A549 (cell line): ENCODE results near the gene CDH1. TPM values are rescaled to one million over a fixed set of nuclear protein-coding genes. Genes with fewer than 3 reads are reported as not detected.

Experiments used
- ATAC-seq, 2 experiments: fragments of 200-7000 bp in 1 of 2; fragments of >200 bp in 1 of 2; cut with Nextera tagmentation in 1 of 2; cut with Tn5 transposase in 1 of 2; 3 replicates each; pipeline versions ENCODE4 v1.8.0 to v1.9.1; 2018 to 2020; ENCODE audit warnings: mild to moderate bottlenecking in 1 of 2, moderate library complexity in 1 of 2
- CTCF ChIA-PET: fragments of 300-600 bp; sonication (Branson Sonifier 250); formaldehyde crosslinking; extraction: SDS; loops from one replicate; lab custom pipeline; 2021; ENCODE audit warnings: antibody characterized with exemption, inconsistent platforms; lab: Yijun Ruan, JAX
- POLR2A ChIA-PET: fragments of 350-600 bp; formaldehyde crosslinking; extraction: SDS; loops from one replicate; lab custom pipeline; 2021; ENCODE audit warnings: antibody characterized with exemption, inconsistent platforms; lab: Yijun Ruan, JAX
- DNase-seq, 2 experiments: peaks; one replicate each; pipeline versions ENCODE4 v3.0.0 to v3.0.0-alpha.2; 2011 to 2016; ENCODE audit warnings: low read depth in 1 of 2, low spot score in 1 of 2
- FAIRE-seq: peaks from 2 replicates; lab custom pipeline; 2011; peaks lifted over from hg19 to GRCh38; lab: Jason Lieb, UNC
- H3K27ac ChIP-seq, 2 experiments: fragments of >200 bp; sonication (Bioruptor Twin); formaldehyde crosslinking; 3 replicates each; pipeline ENCODE4 v1.5.1; 2016 to 2017
- H3K4me1 ChIP-seq: fragments of >200 bp; sonication (Bioruptor Twin); formaldehyde crosslinking; 3 replicates; pipeline ENCODE4 v1.6.1; 2016
- H3K4me2 ChIP-seq: fragments of >200 bp; sonication (Bioruptor Twin); formaldehyde crosslinking; 3 replicates; pipeline ENCODE4 v1.6.1; 2016
- H3K4me3 ChIP-seq: fragments of >200 bp; sonication (Bioruptor Twin); formaldehyde crosslinking; 3 replicates; pipeline ENCODE4 v1.5.1; 2016
- H3K9me3 ChIP-seq: fragments of >200 bp; sonication (Bioruptor Twin); formaldehyde crosslinking; 3 replicates; pipeline ENCODE4 v1.6.1; 2016
- FOSL2 ChIP-seq, 2 experiments: fragments of 450-650 bp in 1 of 2; fragments of >200 bp in 1 of 2; sonication (Bioruptor Twin) in 1 of 2; formaldehyde crosslinking; IDR thresholded peaks; 2 replicates each; pipeline versions ENCODE4 v1.5.0 to v1.6.1; 2016 to 2020; ENCODE audit warnings: mild to moderate bottlenecking in 1 of 2, moderate library complexity in 1 of 2
- FOXS1 ChIP-seq: fragments of 250-450 bp; sonication (Bioruptor Pico); IDR thresholded peaks from 2 replicates; pipeline ENCODE4 v1.5.0; 2020; ENCODE audit warnings: mild to moderate bottlenecking, moderate library complexity
- GATA3 ChIP-seq: IDR thresholded peaks from 2 replicates; pipeline ENCODE4 v1.6.1; 2012; ENCODE audit warnings: borderline replicate concordance
- HDAC2 ChIP-seq: fragments of 200-600 bp; sonication (generic); IDR thresholded peaks from 2 replicates; pipeline ENCODE4 v1.6.1; 2016
- HEYL ChIP-seq: fragments of 250-450 bp; sonication (Bioruptor Pico); IDR thresholded peaks from 2 replicates; pipeline ENCODE4 v1.8.0; 2021; ENCODE audit warnings: mild to moderate bottlenecking, moderate library complexity
- HMGXB4 ChIP-seq: fragments of 250-450 bp; sonication (Bioruptor Pico); IDR thresholded peaks from 2 replicates; pipeline ENCODE4 v1.5.0; 2021; ENCODE audit warnings: mild to moderate bottlenecking, moderate library complexity, borderline replicate concordance
- HOXA7 ChIP-seq: fragments of 250-450 bp; sonication (Bioruptor Pico); IDR thresholded peaks from 2 replicates; pipeline ENCODE4 v1.5.0; 2020; ENCODE audit warnings: mild to moderate bottlenecking, moderate library complexity
- HOXB13 ChIP-seq: fragments of 250-450 bp; sonication (Bioruptor Pico); IDR thresholded peaks from 2 replicates; pipeline ENCODE4 v1.5.0; 2020; ENCODE audit warnings: low read depth, mild to moderate bottlenecking, moderate library complexity
- MAFK ChIP-seq: fragments of 450-650 bp; IDR thresholded peaks from 2 replicates; pipeline ENCODE4 v1.6.1; 2014; ENCODE audit not compliant: partially characterized antibody
- MYC ChIP-seq: IDR thresholded peaks from 2 replicates; pipeline ENCODE4 v1.6.1; 2012; ENCODE audit warnings: mild to moderate bottlenecking, inconsistent platforms, low read length, improper control_type of control experiment, borderline replicate concordance
- NPAS2 ChIP-seq: fragments of 250-450 bp; sonication (Bioruptor Pico); IDR thresholded peaks from 2 replicates; pipeline ENCODE4 v1.8.0; 2022; ENCODE audit warnings: mild to moderate bottlenecking, moderate library complexity, borderline replicate concordance
- PBX3 ChIP-seq: IDR thresholded peaks from 2 replicates; pipeline ENCODE4 v1.6.1; 2012
- POLR2A ChIP-seq: IDR thresholded peaks from 2 replicates; pipeline ENCODE4 v1.6.1; 2012; ENCODE audit warnings: mild to moderate bottlenecking, low read length
- POLR2AphosphoS2 ChIP-seq: conservative IDR thresholded peaks from 2 replicates; pipeline ENCODE4 v1.6.1; 2012; ENCODE audit warnings: low read length, improper control_type of control experiment, inconsistent platforms
- RFX5 ChIP-seq: fragments of 450-650 bp; IDR thresholded peaks from 2 replicates; pipeline ENCODE4 v1.7.1; 2014; ENCODE audit warnings: antibody characterized with exemption, mild to moderate bottlenecking, moderate library complexity
- WGBS: methylation state at CpG from one replicate; pipeline ENCODE4 v1.1.6; 2017; ENCODE audit errors: missing lambda C conversion rate; 5-methylcytosine and 5-hydroxymethylcytosine counted together
- polyA plus RNA-seq, 4 experiments: library from polyadenylated mRNA; depleted of rRNA in 3 of 4; stranded (reverse); fragments of >200 nt; fragmentation: RNase III in 1 of 4; extraction: RNeasy Plus Mini Kit Qiagen cat#74134 plus additional on column Dnase treatment in 1 of 4; gene quantifications; 2 replicates in 3 of 4; 3 replicates in 1 of 4; pipeline ENCODE4 v1.2.3, GENCODE V29; 2011 to 2017
- TF ChIP-seq, protein P1 (sequence below): fragments of 250-450 bp; sonication (Bioruptor Pico); IDR thresholded peaks from 2 replicates; pipeline ENCODE4 v1.5.0; 2020; ENCODE audit warnings: low read depth, mild to moderate bottlenecking, moderate library complexity
- TF ChIP-seq, protein P2 (sequence below): fragments of >200 bp; sonication (Bioruptor Twin); formaldehyde crosslinking; IDR thresholded peaks from 2 replicates; pipeline ENCODE4 v1.6.1; 2016

CDH1 gene
- polyA plus RNA-seq, 2 of the 4 experiments (the other 2 are of a cell fraction): 6.0 to 24.5 TPM

- no peak for TF ChIP-seq PBX3
These were observed 17.1 kb upstream of the CDH1 start (continued) for GRCh38 chr16:68719993-68720489.

- H3K4me3 ChIP-seq: no peak overlapping the region
- no peaks in the 10 kb centered on the region for H3K9me3 ChIP-seq
- H3K4me2 ChIP-seq: no peak overlapping the region
- CTCF ChIA-PET: interaction anchor here (1.0 to 2.3 kb wide), 6 partner anchors 13 to 132 kb away, joined by 3 to 6 read pairs (median 3); no protein-coding TSS in a partner anchor
- 72% methylated on average over 12 of the region's 12 CpGs for WGBS
- no peaks in the 10 kb centered on the region for H3K4me1 ChIP-seq
- ATAC-seq (no peak), DNase-seq (no peak), FAIRE-seq (no peak)
- POLR2A ChIA-PET: no interaction called here
- H3K27ac ChIP-seq: no peak overlapping the region
- TF ChIP-seq, protein P1, sequence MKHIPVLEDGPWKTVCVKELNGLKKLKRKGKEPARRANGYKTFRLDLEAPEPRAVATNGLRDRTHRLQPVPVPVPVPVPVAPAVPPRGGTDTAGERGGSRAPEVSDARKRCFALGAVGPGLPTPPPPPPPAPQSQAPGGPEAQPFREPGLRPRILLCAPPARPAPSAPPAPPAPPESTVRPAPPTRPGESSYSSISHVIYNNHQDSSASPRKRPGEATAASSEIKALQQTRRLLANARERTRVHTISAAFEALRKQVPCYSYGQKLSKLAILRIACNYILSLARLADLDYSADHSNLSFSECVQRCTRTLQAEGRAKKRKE (CRISPR knock-in tag): no peak
- TF ChIP-seq MAFK (no peak), POLR2AphosphoS2 (no peak), NPAS2 (CRISPR knock-in tag) (no peak), HMGXB4 (CRISPR knock-in tag) (no peak), MYC (no peak), GATA3 (no peak)
These were observed 14.7 kb upstream of the CDH1 start for GRCh38 chr16:68722119-68723024.

DNA sequence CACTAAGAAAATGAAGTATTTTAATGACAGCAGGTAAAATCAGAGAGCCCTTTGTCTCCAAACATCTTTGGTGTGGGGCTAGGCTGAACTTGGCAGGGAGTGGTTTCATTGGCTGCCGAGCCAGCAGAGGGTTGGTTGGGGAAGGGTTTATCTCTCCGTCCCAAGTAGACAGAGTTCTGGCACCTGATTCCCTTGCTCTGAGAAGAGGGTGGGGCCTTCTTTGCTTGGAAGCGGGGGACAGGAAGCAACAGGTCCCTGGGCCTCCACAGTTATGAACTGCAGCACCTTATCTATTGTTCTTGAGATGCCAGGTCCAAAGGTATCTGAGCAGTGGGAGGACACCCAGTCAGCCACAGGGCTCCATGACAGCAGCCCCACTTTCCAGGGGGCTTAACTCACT, 12.3 kb upstream of the CDH1 start:
- Histone ChIP-seq H3K9me3 (no peaks in the 10 kb centered on the region), H3K27ac (no peak overlapping the region), H3K4me1 (no peaks in the 10 kb centered on the region), H3K4me2 (no peak overlapping the region), H3K4me3 (no peak overlapping the region)
- DNase-seq (no peak), ATAC-seq (no peak), FAIRE-seq (no peak)
- POLR2A ChIA-PET: no interaction called here
- CTCF ChIA-PET: no interaction called here
- no peak for TF ChIP-seq HEYL (CRISPR knock-in tag)
- TF ChIP-seq FOSL2 (IDR thresholded peaks at IDR 0.05): no peak
- no peak for TF ChIP-seq FOSL2 (CRISPR knock-in tag; IDR thresholded peaks at IDR 0.05)
- TF ChIP-seq GATA3: no peak
- TF ChIP-seq HOXB13 (CRISPR knock-in tag): no peak
- TF ChIP-seq MYC: no peak
- no peak for TF ChIP-seq FOXS1 (CRISPR knock-in tag)
- no peak for TF ChIP-seq HDAC2
- TF ChIP-seq, protein P2, sequence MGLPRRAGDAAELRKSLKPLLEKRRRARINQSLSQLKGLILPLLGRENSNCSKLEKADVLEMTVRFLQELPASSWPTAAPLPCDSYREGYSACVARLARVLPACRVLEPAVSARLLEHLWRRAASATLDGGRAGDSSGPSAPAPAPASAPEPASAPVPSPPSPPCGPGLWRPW: no peak
- no peak for TF ChIP-seq RFX5
- TF ChIP-seq HOXA7 (CRISPR knock-in tag): no peak
- no peak for TF ChIP-seq POLR2A
- 75% methylated on average over 3 of the region's 3 CpGs for WGBS
